ENCODE data around the gene SPIN2A.
A peak's percentile ranks its signal among the peaks of the same experiment; 100 is the strongest.
"Not testable (repeated sequence)": the region's sequence is repeated elsewhere in the genome, so short reads cannot be mapped to it uniquely, and the experiment has no call there.

Gene SPIN2A

DNA sequence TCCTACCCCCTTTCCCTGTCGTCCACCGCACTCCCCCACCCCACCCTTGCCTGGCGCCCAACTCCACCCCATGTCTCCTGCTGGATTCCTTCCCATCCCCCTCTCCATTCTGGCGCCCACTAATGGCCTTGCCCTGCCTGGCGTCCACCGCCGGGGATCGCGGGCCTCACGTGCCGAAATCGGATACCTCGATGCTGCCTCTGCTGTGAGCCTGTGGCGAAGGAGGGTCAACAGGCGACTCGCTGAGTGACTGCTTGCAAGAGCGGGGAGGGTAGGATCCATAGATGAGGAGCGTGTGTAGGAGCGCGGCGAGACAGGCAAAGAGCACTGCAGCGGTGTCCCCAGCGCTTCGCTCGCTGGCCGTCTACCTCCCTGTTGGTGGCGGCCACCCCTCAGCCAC, at the start of gene SPIN2A:
Gene SPIN2A (minus strand): TSS at position 325 of the 400 bp plus-strand sequence. CDS start 800 bp downstream, outside the sequence.
- DNase-seq (ENCODE audit: low read depth), result not testable (repeated sequence)

DNA sequence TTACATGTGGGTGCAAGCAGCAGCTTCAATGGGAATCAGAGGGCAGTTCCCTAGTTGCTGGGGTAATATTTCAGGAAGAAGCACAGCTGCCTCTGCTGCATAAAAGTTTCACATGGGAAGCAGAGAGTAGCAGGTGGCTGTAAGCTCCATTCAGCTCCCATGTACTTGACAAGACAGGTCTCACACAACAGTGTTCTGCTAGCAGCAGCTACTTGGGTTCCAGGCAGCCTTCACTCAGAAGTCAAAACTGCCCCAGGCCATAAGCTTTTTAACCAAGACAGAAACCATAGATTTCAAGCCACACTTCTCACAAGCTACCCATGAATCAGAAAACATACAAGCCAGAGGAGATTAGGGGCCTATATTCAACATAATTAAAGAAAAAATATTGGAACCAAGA, 41.4 kb upstream of the SPIN2A start:
- no peak for DNase-seq (ENCODE audit: low read depth)

- DNase-seq (ENCODE audit: low read depth), result no peak
These were observed 39.9 kb upstream of the SPIN2A start for GRCh38 chrX:57177070-57177469.

DNA sequence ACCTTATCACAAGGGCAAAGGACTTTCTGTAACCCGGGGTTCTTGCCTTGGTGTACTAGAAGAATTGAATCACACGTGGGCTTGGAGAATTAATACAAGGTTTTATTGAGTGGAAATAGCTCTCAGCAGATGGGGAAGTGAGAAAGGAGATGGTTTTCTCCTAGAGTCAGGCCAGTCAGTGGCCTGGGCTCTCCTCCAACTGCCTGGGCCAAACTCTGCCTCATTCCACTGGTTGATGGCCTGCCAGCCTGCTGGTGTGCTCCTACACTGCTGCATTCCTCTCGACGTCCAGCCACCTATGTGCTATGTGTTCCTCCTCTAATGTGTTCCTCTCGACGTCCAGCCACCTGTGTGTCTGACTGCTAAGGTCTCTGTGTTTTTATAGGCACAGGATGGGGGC, 35.3 kb upstream of the SPIN2A start:
- no peak for DNase-seq (ENCODE audit: low read depth)

DNA sequence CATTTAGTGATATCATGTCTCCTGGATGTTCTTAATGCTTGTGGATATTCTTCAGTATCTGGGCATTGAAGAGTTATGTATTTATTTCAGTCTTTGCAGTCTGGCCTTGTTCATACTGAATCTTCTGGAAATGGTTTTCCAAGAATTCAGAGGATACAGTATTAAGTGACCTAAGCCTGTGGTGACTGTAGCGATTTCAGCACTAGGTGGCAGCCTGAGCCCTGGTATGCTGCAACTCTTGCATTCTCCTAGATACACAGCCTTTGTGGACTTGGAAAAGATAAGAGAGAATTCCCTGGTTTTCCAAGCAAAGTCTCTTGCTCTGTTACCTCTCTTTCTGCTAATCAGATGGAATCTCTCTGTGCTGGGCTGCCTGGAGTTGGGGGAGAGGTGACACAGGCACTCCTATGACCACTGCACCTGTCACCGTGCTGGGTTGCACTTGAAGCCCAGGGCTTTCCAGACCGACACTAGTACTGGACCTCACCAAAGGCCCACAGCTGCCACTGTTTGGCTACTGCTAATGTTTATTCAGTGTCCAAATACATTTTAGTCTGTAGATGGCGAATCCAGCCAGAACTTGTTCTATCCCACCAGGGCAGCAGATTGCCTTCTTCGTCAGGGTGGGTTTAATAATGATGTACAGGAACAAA, 19.3 kb upstream of the SPIN2A start:
- no peak for DNase-seq (ENCODE audit: low read depth)

- no peak for DNase-seq (ENCODE audit: low read depth)
These were observed 18.0 kb upstream of the SPIN2A start for GRCh38 chrX:57155171-57155570.

- not testable (repeated sequence) for DNase-seq (ENCODE audit: low read depth)
These were observed 15.0 kb upstream of the SPIN2A start for GRCh38 chrX:57152222-57152621.

- no peak for DNase-seq (ENCODE audit: low read depth)
These were observed 1.5 kb upstream of the SPIN2A start for GRCh38 chrX:57138674-57139073.

GRCh38 chrX:57137501-57137900, 304 bp upstream of the SPIN2A start:
- no peak for DNase-seq (ENCODE audit: low read depth)

DNA sequence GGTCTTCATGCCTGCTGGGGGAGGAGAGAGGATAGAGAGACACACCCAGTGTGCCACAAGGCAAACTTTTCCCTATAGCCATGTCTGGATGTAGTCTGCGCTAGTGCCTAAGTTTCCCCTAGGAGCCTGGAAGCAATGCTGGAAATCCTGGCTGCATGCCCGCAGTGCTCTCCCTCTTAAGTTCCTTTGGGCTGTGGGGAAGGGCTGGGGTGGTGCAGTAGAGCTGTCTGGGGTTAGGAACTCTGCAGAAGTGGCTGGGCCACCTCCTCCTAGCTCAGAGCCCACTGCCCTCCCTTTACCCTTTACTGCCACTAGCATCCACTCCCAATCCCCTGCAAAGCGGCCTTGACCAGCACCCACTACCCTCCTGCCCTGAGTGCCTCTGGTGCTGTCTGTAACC, 608 bp downstream of the SPIN2A start:
- not testable (repeated sequence) for DNase-seq (ENCODE audit: low read depth)

DNA sequence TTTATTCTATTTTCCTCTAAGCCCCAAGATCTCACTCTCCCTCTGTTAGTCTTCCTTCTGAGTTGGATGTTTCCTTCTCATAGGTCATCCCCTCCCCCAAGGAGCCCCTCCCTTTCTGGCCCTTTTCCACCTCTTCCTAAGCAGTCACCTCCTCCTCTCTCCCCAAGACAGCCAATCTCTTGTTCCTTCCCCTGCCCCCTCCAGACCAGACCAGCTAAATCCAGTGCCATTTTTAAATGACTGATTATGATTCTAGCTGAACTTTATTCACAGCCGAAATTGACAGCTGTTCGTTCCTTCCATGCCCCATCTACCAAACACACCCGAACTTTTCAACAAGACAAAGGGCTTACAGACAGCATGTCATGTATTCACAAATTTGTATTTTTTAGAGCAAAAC, 1.9 kb downstream of the SPIN2A start:
- no peak for DNase-seq (ENCODE audit: low read depth)

DNA sequence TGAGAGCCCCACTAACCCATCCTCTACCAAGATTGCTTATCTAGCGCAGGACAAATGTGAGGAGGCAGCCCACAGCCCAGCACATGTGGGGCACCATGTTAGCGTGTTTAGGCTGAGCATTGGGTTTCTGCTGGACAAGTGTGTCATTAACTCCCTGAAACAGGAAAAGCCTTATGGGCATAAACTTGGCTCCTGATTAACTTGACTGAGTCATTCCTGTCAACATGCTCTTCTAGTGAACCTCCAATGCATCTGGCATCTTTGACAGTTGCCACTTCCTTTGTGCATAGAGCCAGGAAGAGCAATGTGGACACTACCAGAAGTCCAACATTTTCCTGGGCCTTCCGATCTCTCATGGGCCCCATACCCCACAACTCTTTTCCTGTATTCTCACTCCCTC, 2.5 kb downstream of the SPIN2A start:
- DNase-seq (ENCODE audit: low read depth), result no peak

GRCh38 chrX:57133706-57134105, 3.5 kb downstream of the SPIN2A start:
- DNase-seq (ENCODE audit: low read depth), result no peak

GRCh38 chrX:57133284-57133683, 3.9 kb downstream of the SPIN2A start:
- not testable (repeated sequence) for DNase-seq (ENCODE audit: low read depth)

DNA sequence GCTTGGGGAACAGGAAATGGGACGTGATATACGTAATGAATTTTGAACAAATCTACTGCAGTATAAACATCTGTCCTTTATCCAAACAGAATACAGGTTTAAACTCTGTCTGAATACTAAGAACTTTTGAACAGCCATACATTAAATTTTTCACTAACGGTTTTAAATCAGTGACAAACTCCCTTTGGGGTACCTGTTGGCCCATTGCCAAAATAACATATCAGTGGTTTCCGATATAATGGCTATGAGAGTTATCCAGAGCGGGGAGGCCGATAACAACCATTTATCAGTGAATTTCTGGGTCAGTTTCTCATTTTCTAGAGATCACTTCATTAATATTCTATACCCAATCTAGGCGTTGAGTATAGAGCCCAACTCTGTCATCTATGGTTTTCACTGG, 5.2 kb downstream of the SPIN2A start:
- no peak for DNase-seq (ENCODE audit: low read depth)

DNA sequence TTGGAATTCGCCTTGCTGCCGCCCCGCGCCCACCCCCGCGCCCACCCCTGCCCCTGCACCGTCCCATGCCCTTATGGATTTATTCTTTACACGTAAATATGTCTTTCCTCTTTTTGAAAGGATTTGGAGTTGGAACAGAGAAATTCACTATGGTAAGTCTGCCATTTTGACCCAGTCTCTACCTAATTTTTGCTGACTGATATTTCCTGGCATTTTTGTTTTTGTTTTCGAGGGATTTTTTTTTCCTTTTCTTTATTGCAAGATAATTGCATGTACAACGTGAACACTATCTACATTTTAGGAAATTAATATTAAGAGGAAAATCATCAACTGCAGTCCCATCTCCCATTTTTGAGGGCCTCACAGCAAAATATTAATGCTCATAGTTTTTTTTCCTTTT, 15.4 kb downstream of the SPIN2A start:
- DNase-seq (ENCODE audit: low read depth), result no peak

- DNase-seq (ENCODE audit: low read depth), result peak; percentile 49
These were observed 15.9 kb downstream of the SPIN2A start, which contains the start of gene SPIN2B for GRCh38 chrX:57121162-57121755. TSS of gene SPIN2B (minus strand) at chrX:57121548.

DNA sequence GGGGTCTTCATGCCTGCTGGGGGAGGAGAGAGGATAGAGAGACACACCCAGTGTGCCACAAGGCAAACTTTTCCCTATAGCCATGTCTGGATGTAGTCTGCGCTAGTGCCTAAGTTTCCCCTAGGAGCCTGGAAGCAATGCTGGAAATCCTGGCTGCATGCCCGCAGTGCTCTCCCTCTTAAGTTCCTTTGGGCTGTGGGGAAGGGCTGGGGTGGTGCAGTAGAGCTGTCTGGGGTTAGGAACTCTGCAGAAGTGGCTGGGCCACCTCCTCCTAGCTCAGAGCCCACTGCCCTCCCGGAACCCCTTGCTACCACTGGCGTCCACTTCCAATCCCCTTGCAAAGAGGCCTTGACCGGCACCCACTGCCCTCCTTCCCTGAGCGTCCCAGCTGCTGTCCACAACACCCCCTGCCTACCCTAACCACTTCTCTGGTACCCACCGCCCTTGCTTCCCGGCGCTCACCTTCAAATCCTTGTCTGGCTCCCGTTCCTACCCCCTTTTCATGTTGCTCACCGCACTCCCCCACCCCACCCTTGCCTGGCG, 16.5 kb downstream of the SPIN2A start:
- DNase-seq (ENCODE audit: low read depth), result not testable (repeated sequence)

GRCh38 chrX:57119416-57119815, 17.8 kb downstream of the SPIN2A start:
- no peak for DNase-seq (ENCODE audit: low read depth)

DNA sequence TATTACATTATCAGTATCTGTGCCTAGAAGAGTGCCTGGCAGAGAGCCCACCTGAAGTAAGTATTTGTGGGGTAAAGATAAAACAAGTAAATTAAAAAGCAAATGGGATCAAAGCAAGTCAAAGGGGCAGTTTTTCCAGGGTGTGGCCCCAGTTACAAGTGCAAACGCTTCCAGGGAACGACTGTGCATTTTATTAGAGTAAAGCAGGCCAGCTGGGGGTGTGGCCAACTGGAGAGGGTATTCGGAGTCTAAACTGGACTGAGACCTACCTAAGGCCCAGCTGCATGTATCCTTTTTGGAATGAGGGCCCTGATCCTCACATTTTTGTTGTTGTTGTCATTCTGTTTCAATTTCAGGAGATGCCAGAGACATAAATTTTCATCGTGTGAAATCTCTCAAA, 19.6 kb downstream of the SPIN2A start:
- DNase-seq (ENCODE audit: low read depth), result not testable (repeated sequence)

DNA sequence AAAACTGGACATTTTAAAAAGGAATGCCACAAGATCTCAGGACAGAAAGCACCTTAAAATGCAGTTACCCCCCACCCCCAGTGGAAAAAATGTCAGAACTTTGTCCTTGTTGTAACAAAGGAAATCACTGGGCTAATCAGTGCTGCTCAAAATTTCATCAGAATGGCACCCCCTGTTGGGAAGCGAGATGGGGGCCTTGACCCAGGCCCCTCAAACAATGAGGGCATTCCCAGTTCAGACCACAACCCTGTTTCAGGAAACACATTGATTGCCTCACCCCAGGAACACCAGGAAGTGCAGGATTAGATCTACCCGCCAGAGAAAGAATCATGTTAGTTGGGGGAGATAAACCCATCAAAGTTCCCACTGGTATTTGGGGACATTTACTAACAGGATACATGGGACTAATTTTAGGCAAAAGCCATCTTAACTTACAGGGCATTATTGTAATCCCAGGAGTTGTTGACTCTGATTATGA, 32.2 kb downstream of the SPIN2A start:
- DNase-seq (ENCODE audit: low read depth), result no peak

- DNase-seq (ENCODE audit: low read depth), result no peak
These were observed 32.8 kb downstream of the SPIN2A start for GRCh38 chrX:57104406-57104805.

GRCh38 chrX:57103489-57103888, 33.7 kb downstream of the SPIN2A start:
- DNase-seq (ENCODE audit: low read depth), result no peak
